PC-9 (cell line): ENCODE data around the gene ZNF784.

ENCODE experiments used
- EZH2 ChIP-seq: fragments of 200-600 bp; sonication (generic); IDR thresholded peaks from 2 replicates; pipeline ENCODE4 v1.8.0; 2017; ENCODE audit warnings: antibody characterized with exemption, low read depth
- TF ChIP-seq, protein P1 (sequence below): fragments of 200-600 bp; sonication (generic); conservative IDR thresholded peaks from 2 replicates; pipeline ENCODE4 v1.6.1; 2017; ENCODE audit warnings: mixed run types, antibody characterized with exemption, mild to moderate bottlenecking, moderate library complexity

DNA sequence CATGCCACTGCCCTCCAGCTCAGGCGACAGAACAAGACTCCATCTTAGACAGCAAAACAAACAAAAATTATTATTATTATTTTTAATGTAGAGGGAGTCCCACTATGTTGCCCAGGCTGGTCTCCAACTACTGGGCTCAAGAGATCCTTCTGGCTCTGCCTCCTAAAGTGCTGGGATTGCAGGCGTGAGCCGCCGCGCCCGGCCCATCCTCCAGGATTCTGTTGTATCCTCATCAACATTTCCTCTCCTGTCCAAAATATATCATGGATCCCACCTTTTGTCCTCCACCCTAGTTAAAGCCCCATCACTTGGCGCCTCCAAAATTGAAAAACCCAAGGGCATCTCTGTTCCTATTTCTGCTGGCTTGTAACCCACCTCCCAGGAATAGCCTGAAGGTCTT lies 1.2 kb downstream of the ZNF784 start:
- TF ChIP-seq, protein P1, sequence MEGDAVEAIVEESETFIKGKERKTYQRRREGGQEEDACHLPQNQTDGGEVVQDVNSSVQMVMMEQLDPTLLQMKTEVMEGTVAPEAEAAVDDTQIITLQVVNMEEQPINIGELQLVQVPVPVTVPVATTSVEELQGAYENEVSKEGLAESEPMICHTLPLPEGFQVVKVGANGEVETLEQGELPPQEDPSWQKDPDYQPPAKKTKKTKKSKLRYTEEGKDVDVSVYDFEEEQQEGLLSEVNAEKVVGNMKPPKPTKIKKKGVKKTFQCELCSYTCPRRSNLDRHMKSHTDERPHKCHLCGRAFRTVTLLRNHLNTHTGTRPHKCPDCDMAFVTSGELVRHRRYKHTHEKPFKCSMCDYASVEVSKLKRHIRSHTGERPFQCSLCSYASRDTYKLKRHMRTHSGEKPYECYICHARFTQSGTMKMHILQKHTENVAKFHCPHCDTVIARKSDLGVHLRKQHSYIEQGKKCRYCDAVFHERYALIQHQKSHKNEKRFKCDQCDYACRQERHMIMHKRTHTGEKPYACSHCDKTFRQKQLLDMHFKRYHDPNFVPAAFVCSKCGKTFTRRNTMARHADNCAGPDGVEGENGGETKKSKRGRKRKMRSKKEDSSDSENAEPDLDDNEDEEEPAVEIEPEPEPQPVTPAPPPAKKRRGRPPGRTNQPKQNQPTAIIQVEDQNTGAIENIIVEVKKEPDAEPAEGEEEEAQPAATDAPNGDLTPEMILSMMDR, result no peak
- no peak for TF ChIP-seq EZH2
